ENCODE data around the gene PLEKHM1.

PLEKHM1 gene

GRCh38 chr17:45391291-45391690 is 99.2 kb downstream of the PLEKHM1 start:
- TF ChIP-seq, protein P1, sequence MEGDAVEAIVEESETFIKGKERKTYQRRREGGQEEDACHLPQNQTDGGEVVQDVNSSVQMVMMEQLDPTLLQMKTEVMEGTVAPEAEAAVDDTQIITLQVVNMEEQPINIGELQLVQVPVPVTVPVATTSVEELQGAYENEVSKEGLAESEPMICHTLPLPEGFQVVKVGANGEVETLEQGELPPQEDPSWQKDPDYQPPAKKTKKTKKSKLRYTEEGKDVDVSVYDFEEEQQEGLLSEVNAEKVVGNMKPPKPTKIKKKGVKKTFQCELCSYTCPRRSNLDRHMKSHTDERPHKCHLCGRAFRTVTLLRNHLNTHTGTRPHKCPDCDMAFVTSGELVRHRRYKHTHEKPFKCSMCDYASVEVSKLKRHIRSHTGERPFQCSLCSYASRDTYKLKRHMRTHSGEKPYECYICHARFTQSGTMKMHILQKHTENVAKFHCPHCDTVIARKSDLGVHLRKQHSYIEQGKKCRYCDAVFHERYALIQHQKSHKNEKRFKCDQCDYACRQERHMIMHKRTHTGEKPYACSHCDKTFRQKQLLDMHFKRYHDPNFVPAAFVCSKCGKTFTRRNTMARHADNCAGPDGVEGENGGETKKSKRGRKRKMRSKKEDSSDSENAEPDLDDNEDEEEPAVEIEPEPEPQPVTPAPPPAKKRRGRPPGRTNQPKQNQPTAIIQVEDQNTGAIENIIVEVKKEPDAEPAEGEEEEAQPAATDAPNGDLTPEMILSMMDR (IDR thresholded peaks at IDR 0.05; ENCODE audit: control extremely low read depth, extremely low read depth, low read depth, missing control alignments), result no peak
- CTCF ChIA-PET, result interaction anchor here (1.0 to 20.9 kb wide), 5 partner anchors 10 to 109 kb away, joined by 3 to 497 read pairs (median 3); no protein-coding TSS in a partner anchor
- POLR2A ChIA-PET, result interaction anchor here (0.5 kb wide), 1 partner anchor 237 kb away, joined by 9 read pairs; no protein-coding TSS in a partner anchor
- DNase-seq (ENCODE audit: extremely low spot score), result no peak

DNA sequence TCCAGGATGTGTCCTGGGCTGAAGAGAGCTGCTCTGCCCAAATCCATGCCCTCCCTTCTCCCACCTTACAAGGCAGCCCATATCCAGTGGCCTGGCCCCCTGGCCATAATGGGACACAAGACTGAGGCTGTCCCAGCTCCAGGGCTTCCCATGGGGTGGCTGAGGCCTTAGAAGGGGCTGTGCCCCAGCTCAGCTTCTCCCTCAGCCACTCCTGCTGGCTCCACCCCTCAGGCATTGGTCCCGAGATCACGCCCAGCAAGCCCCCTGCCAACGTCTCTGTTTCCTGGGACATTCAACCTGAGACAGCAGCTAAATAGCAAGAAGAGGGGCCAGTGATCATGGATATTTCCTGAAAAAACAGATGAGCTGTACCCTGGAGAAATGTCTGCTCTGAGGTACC is 101.2 kb downstream of the PLEKHM1 start:
- no peak for DNase-seq (ENCODE audit: extremely low spot score)
- CTCF ChIA-PET, result interaction anchor here (1.0 to 20.9 kb wide), 8 partner anchors 9 to 254 kb away, joined by 3 to 497 read pairs (median 4); partner anchors contain the start of genes ACBD4 and MAP3K14
- TF ChIP-seq, protein P1 (IDR thresholded peaks at IDR 0.05; ENCODE audit: control extremely low read depth, extremely low read depth, low read depth, missing control alignments), result no peak
- POLR2A ChIA-PET, result no interaction called here

DNA sequence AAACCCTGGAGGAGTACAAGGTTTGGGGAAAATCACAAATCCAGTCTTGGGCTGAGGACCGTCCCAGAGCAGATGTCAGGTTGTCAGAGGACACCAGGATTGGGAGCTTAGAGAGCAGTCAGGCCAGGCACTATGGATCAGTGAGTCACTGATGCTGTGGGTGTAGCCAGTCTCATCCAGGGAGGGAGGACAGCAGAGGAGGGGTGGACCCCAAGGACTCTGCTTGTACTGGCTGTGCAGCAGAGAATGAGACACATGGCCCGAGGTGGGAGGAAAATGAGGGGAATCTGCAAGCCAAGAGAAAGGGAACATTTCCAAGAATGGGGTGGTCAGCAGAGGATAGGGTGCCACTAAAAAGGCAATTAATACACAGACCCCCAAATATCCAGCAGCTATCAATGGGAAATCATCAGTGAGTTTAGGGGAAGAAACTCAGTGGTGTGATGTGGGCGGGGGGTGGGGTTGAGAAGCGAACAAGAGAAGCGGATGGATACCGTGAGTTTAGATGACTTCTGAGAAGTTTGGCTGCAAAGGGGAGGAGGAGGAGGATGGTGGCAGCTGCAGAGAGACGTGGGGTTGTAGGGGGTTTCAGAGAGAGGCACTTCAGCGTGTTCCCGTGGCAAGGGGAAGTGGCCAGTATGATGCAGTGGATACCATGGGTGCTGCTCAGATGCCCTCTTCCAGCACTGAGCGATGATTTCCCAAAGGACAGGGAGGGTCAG is 101.8 kb downstream of the PLEKHM1 start:
- TF ChIP-seq, protein P1 (IDR thresholded peaks at IDR 0.05; ENCODE audit: control extremely low read depth, extremely low read depth, low read depth, missing control alignments), result no peak
- POLR2A ChIA-PET, result no interaction called here
- CTCF ChIA-PET, result interaction anchor here (0.8 to 20.9 kb wide), 7 partner anchors 10 to 191 kb away, joined by 3 to 497 read pairs (median 4); partner anchors contain the start of gene MAP3K14
- DNase-seq (ENCODE audit: extremely low spot score), result no peak

DNA sequence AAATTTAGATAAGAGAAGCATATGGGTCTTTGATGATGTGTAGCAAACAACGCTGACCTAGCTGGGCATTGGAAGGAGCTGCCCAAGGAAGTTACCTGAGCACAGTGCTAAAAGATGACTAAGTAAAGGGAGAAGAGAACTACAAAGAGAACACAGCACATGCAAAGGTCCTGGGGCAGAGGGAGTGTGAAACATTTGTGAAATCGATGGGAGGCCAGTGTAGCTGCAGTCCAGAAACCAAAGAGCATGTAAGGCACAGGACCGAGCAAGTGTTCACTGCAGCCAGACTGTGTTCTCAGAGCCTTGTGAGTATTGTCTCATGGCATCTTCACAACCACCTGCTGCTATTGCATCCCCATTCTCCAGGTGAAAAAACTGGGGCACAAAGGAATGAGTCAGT is 102.8 kb downstream of the PLEKHM1 start:
- no peak for DNase-seq (ENCODE audit: extremely low spot score)
- ChIA-PET POLR2A (no interaction called here), CTCF (interaction anchor here (0.7 to 20.9 kb wide), 9 partner anchors 12 to 190 kb away, joined by 3 to 497 read pairs (median 3); partner anchors contain the start of gene MAP3K14)
- TF ChIP-seq, protein P1 (IDR thresholded peaks at IDR 0.05; ENCODE audit: control extremely low read depth, extremely low read depth, low read depth, missing control alignments), result no peak

GRCh38 chr17:45386178-45386577 is 104.3 kb downstream of the PLEKHM1 start:
- CTCF ChIA-PET, result interaction anchor here (1.2 to 20.9 kb wide), 29 partner anchors 10 to 188 kb away, joined by 3 to 497 read pairs (median 10); partner anchors contain the start of genes FMNL1 and MAP3K14
- POLR2A ChIA-PET, result no interaction called here
- TF ChIP-seq, protein P1 (IDR thresholded peaks at IDR 0.05; ENCODE audit: control extremely low read depth, extremely low read depth, low read depth, missing control alignments), result no peak
- DNase-seq (ENCODE audit: extremely low spot score), result no peak
